HepG2 (cell line): ENCODE results near the gene DCTN4. TPM values are rescaled to one million over a fixed set of nuclear protein-coding genes. Genes with fewer than 3 reads are reported as not detected.

Experiments
- ASH2L ChIP-seq: fragments of 300-600, 200-600 bp; sonication (generic); IDR thresholded peaks from 2 replicates; pipeline ENCODE4 v1.7.0; 2017; ENCODE audit warnings: low read depth, mild to moderate bottlenecking, moderate library complexity, mixed read lengths, low read length; ENCODE audit not compliant: insufficient read length
- BHLHE40 ChIP-seq: IDR thresholded peaks from 2 replicates; pipeline ENCODE4 v1.6.1; 2011; ENCODE audit warnings: low read length, improper control_type of control experiment
- CEBPZ ChIP-seq: IDR thresholded peaks from 2 replicates; pipeline ENCODE4 v1.6.1; 2012; ENCODE audit warnings: low read length, improper control_type of control experiment
- CREM ChIP-seq, 2 experiments: sonication (generic) in 1 of 2; formaldehyde crosslinking in 1 of 2; IDR thresholded peaks; 2 replicates each; pipeline versions ENCODE4 v1.4.0 to v1.6.1; 2016 to 2020; ENCODE audit warnings: antibody characterized with exemption in 1 of 2, mild to moderate bottlenecking in 1 of 2, missing genetic modification reagents in 1 of 2
- DRAP1 ChIP-seq: IDR thresholded peaks from 2 replicates; pipeline ENCODE4 v1.6.1; 2016; ENCODE audit warnings: missing genetic modification reagents, missing compliant biosample characterization
- HINFP ChIP-seq: sonication (generic); formaldehyde crosslinking; IDR thresholded peaks from 2 replicates; pipeline ENCODE4 v1.4.0; 2020; ENCODE audit warnings: low read depth, mild to moderate bottlenecking, missing genetic modification reagents
- HNF1B ChIP-seq: sonication (generic); formaldehyde crosslinking; IDR thresholded peaks from 2 replicates; pipeline ENCODE4 v1.5.1; 2020; ENCODE audit warnings: mild to moderate bottlenecking, moderate library complexity, missing genetic modification reagents
- HOXA5 ChIP-seq: sonication (generic); formaldehyde crosslinking; IDR thresholded peaks from 2 replicates; pipeline ENCODE4 v1.4.0; 2020; ENCODE audit warnings: missing genetic modification reagents
- KLF6 ChIP-seq: IDR thresholded peaks from 2 replicates; pipeline ENCODE4 v1.8.0; 2016; ENCODE audit warnings: missing biosample characterization, missing genetic modification reagents
- RARA ChIP-seq: IDR thresholded peaks from 2 replicates; pipeline ENCODE4 v1.6.1; 2016; ENCODE audit warnings: missing genetic modification reagents, missing compliant biosample characterization
- SKI ChIP-seq: fragments of 450-650 bp; IDR thresholded peaks from one replicate; pipeline ENCODE4 v1.6.1; 2018; ENCODE audit warnings: mild to moderate bottlenecking; ENCODE audit not compliant: partially characterized antibody
- SNAPC2 ChIP-seq: sonication (generic); formaldehyde crosslinking; IDR thresholded peaks from 2 replicates; pipeline ENCODE4 v1.8.1; 2022; ENCODE audit warnings: mild to moderate bottlenecking, missing genetic modification reagents
- SOX5 ChIP-seq: IDR thresholded peaks from 2 replicates; pipeline ENCODE4 v1.6.1; 2016; ENCODE audit warnings: borderline replicate concordance
- ZFY ChIP-seq: sonication (generic); formaldehyde crosslinking; IDR thresholded peaks from 2 replicates; pipeline ENCODE4 v1.4.0; 2020; ENCODE audit warnings: missing genetic modification reagents
- ZNF343 ChIP-seq: sonication (generic); formaldehyde crosslinking; IDR thresholded peaks from 2 replicates; pipeline ENCODE4 v1.4.0; 2020; ENCODE audit warnings: mild to moderate bottlenecking, missing genetic modification reagents
- ZNF549 ChIP-seq: sonication (generic); formaldehyde crosslinking; IDR thresholded peaks from 2 replicates; pipeline ENCODE4 v1.5.0; 2020; ENCODE audit warnings: missing genetic modification reagents
- ZNF574 ChIP-seq: sonication (generic); formaldehyde crosslinking; IDR thresholded peaks from 2 replicates; pipeline ENCODE4 v1.4.0; 2020; ENCODE audit warnings: missing genetic modification reagents
- ZNF761 ChIP-seq: sonication (generic); formaldehyde crosslinking; conservative IDR thresholded peaks from 2 replicates; pipeline ENCODE4 v1.4.0; 2020; ENCODE audit warnings: mild to moderate bottlenecking, missing genetic modification reagents
- ZSCAN12 ChIP-seq: sonication (generic); formaldehyde crosslinking; IDR thresholded peaks from 2 replicates; pipeline ENCODE4 v1.9.0; 2021; ENCODE audit warnings: mild to moderate bottlenecking, missing genetic modification reagents
- polyA plus RNA-seq, 8 experiments: library from polyadenylated mRNA; depleted of rRNA in 3 of 8; stranded (reverse) in 7 of 8; unstranded in 1 of 8; fragments of >200 nt; fragmentation: Illumina TruSeq in 4 of 8; extraction: Trizol in 4 of 8; gene quantifications; 2 replicates each; pipeline versions ENCODE4 v1.2.1 to v1.2.3, GENCODE V29; 2011 to 2016; ENCODE audit warnings: low read depth in 4 of 8, missing spikeins in 1 of 8, mixed read lengths in 1 of 8; ENCODE audit not compliant: insufficient read depth in 1 of 8
- total RNA-seq, 5 experiments: library from RNA; depleted of rRNA; stranded (reverse); fragments of >200 nt; fragmentation: Illumina TruSeq; extraction: Trizol; gene quantifications; 2 replicates each; pipeline ENCODE4 v1.2.3, GENCODE V29; 2016; ENCODE audit warnings: low read depth in 1 of 5

Gene DCTN4
- total and polyA plus RNA-seq, 2 of the 13 experiments (the other 11 are each of a cell fraction or from before 2014, with no cell fraction given): 24.1 to 26.9 TPM

GRCh38 chr5:150758531-150759333 is at the start of gene DCTN4 (continued):
- TF ChIP-seq HINFP (CRISPR knock-in tag) (peak; percentile 56; the same call in 1 of the 2 replicates), SKI (peak; percentile 20), HNF1B (CRISPR knock-in tag) (peak; percentile 2; the same call in 1 of the 2 replicates), ZNF549 (no peak), SOX5 (CRISPR knock-in tag) (0 out of 2 replicates have a peak, but pooled peaks have one; percentile 6), ZNF574 (CRISPR knock-in tag) (peak; percentile 64; the same call in 1 of the 2 replicates), BHLHE40 (peak; percentile 95), ZNF343 (CRISPR knock-in tag) (0 out of 2 replicates have a peak, but pooled peaks have one; percentile 68), DRAP1 (CRISPR knock-in tag) (peak; percentile 72; the same call in 1 of the 2 replicates), ZSCAN12 (CRISPR knock-in tag) (no peak), CREM (IDR thresholded peaks at IDR 0.05) (peak; percentile 91), CREM (CRISPR knock-in tag; IDR thresholded peaks at IDR 0.05) (0 out of 2 replicates have a peak, but pooled peaks have one; percentile 6), ASH2L (peak; percentile 99), HOXA5 (CRISPR knock-in tag) (peak; percentile 32; the same call in 1 of the 2 replicates), SNAPC2 (CRISPR knock-in tag) (0 out of 2 replicates have a peak, but pooled peaks have one; percentile 2), ZNF761 (CRISPR knock-in tag) (peak; percentile 89), KLF6 (CRISPR knock-in tag) (0 out of 2 replicates have a peak, but pooled peaks have one; percentile 30), RARA (no peak), CEBPZ (peak; percentile 92), ZFY (peak; percentile 27)
